T-helper 2 cell (primary cell): Measurements from ENCODE around the gene TRRAP.

ENCODE experiments used
- DNase-seq, 5 experiments: peaks; one replicate each; pipeline versions ENCODE4 v3.0.0 to v3.0.0-alpha.2; 2012 to 2022

TRRAP gene

DNA sequence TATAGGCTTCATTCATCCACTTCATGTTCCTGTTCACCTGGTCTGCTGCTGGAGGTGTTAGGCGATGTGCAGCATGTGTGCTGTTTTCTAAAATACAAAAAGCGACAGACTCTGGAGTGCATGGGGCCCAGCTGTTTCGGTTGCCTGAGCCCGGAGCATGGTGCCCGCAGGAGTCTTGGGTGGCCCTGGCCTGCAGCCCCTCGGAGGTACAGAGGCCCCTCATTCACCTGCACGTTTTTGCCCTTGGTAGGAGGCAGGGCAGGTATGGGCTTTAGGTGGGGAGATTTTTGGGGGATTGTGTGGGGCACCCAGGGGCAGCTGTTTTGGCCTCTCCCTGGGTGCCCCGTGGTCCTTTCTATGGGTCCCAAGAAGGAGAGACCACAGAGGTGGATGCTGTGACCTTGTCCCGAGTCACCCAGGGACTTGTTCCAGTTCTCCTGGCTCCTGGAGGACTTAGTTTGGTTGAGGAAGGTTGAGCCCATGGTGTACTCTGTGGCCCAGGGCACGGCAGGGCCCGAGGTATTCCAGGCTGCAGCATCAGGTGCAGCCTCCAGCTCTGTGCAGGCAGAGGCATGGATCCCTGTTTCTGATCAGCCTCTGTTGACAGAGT, 130.7 kb downstream of the TRRAP start:
- no peak for DNase-seq

GRCh38 chr7:99010281-99010680, 131.9 kb downstream of the TRRAP start:
- DNase-seq: no peak

GRCh38 chr7:99011341-99011705, 133.0 kb downstream of the TRRAP start:
- no peak for DNase-seq

DNA sequence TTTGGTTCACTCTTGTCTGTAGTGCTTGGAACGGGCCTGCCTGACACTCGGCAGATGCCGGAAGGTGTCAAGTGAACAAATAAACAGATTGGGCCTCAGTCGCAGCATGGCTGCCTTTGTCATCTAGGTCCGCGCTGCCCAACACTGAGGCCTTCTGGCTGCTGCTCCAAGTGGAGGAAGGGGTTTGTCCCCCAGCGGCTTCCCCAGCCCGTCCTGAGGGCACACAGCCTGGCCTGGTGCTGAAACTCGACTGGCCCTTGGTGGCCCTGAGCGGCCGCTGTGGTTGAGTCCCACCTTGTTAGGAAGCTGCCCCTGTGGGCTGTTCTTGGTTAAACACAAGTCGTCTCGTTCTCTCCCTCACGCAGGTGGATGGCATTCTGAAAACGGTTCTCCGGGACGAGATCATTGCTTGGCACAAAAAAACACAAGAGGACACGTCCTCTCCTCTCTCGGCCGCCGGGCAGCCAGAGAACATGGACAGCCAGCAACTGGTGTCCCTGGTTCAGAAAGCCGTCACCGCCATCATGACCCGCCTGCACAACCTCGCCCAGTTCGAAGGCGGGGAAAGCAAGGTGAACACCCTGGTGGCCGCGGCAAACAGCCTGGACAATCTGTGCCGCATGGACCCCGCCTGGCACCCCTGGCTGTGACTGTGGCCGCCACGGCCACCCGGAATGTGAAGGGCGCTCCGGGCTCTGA, 133.5 kb downstream of the TRRAP start:
- no peak for DNase-seq

DNA sequence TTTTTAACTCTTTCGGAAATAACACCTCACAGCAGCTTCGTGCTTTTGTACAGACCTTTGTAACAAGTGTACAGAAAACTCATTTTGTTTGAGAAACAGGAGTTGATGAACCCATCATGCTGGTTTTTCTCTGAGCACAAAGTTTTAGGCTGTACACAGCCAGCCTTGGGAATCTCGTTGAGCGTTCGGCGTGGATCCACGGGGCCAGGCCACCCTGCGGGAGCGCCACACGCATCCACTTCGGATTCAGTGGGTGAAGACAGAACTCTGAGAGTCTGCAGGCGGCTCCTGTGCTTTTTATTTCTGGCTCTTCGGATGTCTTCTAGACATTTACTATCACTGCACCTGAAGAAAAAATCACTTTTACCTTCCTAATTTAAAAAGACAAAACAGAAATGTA, 134.4 kb downstream of the TRRAP start:
- no peak for DNase-seq

DNA sequence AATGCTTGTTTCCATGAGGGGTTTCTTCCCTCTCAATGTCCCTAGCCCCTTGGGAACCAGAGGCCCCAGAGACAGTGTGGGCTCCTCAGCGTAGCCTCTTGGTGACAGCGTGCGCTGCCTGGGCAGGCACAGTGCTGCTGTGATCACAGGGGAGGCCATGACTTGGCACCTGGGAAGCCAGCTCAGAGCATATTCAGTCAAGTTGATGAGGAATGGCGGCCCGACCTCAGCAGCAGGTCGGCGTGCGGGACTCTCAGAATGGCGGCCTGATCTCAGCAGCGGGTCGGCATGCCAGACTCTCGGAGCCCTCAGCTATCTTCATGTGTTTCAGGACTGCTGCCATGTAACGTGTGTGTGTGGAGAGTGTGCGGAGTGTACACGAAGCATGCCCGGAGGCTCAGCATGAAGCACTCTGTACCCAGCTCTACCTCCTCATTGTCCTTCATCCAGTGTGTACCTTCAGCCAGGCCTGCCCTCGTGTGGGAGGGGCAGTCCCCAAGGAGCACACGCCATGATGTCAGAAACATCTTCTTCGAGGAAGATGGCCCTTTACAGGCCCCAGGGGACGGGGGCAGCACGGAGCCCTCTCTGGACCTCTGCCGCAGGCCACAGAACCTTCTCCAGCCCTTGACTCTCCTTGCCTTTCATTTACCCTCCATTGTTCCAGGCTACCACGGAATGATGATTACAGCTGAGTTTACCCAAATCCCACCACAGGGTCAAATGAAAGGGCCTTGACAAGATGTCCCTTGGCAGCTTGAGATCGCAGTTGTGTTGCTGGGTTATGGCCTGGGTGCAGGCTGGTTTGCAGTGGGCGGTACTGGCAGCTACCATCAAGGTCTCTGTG, 135.2 kb downstream of the TRRAP start:
- no peak for DNase-seq

DNA sequence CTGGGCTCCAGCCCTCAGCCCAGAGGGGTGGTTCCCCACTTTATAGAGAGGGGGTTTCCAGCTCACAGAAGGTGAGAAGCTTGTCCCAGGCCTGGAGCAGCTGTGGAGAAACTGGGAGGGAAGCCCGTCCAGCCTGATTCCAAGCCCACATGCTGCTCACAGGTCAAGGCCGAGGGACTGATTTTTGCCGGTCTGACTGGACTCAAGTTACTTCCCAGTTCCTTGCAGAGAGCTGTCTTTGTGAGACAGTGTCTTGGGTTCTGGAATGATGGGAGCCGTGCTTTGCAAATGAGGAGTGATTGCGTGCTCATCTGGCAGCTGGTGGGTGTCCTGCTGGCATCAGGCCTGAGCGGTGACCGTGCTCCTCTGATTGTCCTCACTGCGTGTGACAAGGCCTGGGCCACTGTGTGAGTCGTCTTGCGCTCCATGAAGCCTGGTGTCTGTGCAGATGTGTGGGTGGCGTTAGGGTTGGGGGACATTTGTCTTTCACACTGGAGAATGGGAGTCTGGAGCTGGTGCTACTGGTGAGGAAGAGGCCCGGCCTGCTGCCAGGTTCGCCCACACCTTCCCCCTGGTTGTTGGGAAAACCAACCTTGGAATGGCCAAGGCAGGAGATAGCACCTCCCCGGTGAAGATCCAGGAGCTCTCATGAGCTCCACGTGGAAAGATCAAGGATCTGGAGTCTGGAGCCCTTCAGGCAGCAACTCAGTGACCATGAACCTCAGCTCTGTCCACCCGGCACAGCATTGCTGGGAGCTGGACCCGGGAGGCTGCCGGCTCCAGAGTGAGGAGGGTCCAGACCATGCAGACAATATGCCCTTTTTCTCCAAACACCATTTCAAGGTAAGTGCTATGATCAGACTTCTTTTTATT, 136.0 kb downstream of the TRRAP start:
- DNase-seq: no peak

DNA sequence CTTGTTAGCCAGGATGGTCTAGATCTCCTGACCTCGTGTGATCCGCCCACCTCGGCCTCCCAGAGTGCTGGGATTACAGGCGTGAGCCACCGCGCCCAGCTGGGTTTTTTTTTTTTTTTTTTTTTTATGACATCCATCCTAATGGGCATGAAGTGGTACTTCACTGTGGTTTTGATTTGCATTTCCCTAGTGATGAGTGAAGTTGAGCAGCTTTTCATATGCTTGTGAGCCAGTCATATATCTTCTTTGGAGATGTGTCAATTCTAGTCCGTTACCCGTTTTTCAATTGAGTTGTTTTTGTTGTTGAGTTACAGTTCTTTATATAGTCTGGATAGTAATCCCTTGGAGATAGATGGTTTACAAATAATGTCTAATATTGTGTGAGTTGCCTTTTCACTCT, 137.9 kb downstream of the TRRAP start:
- DNase-seq: peak in 1 of 5 experiments; percentile 12

DNA sequence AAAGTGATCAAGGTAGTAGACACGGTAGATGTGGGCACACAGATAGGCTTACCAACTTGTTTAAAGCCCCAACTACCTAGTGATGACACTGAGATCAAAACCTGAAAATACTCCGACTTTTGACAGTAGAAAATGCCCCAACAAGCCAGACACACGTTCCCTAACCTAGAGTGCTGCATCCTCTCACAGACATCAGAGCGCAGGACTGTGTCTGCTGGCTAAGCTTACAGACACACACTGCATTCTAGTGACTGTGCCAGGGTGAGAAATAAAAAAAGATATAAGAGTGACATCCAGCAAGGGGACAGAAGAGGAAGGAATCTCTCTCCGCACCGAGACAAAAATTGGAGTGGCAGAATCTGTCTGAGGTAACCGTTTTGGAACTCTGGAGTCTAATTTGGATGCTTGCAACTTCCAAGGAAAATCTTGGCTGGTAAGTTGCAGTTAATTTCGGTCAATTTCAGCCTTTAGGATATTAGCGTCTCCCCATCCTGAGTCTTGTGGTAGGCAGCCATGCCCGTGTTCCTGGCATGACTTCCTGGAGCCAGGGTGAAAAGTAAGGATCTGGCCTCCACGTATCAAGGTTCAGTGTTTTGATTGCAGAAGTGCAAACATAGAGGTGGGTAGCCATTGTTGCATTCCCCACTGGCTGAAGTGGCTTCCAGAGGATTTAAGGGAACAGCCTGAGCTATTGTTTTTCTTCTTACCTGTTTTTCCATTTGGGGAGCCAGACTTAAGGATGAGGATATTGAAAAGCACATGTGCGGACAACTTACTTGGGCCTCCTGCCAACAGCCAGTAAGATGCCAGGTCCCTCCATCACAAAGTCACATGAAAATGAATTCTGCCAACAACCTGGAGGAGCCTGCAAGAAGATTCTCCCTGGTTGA, 141.4 kb downstream of the TRRAP start:
- no peak for DNase-seq

DNA sequence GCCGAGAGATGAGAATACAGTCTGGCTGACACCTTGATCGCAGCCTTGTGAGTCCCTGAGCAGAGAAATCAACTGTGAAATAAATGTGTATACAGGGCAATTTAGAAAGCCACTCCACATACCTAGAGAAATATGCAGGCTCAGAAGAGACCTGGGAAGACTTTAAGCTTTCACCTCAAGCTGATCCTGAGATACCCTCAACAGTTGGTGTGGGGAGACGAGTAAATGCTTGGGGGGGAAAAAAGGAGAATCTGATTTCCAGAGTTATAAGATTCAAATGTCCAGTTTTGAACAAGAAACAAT, 142.0 kb downstream of the TRRAP start:
- no peak for DNase-seq

GRCh38 chr7:99021941-99022560, 143.7 kb downstream of the TRRAP start:
- DNase-seq: no peak

DNA sequence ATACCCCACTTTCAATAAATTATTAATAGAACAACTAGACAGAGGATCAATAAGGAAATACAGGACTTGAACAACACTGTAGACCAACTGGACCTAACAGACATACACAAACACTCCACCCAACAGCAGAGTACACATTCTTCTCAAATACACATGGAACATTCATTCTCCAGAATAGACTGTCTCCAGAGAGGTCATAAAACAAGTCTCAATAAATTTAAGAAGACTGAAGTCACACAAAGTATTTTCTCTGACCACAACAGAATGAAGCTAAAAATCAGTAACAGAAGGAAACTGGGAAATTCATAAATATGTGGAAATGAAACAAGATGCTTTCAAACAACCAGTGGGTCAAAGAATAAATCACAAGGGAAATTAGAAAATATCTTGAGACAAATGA, 145.7 kb downstream of the TRRAP start:
- DNase-seq: no peak

- no peak for DNase-seq
Measured at GRCh38 chr7:99027241-99027640, 148.9 kb downstream of the TRRAP start.

GRCh38 chr7:99027841-99028240, 149.5 kb downstream of the TRRAP start:
- DNase-seq: no peak

- no peak for DNase-seq
Measured at GRCh38 chr7:99028261-99028973, 150.1 kb downstream of the TRRAP start.

DNA sequence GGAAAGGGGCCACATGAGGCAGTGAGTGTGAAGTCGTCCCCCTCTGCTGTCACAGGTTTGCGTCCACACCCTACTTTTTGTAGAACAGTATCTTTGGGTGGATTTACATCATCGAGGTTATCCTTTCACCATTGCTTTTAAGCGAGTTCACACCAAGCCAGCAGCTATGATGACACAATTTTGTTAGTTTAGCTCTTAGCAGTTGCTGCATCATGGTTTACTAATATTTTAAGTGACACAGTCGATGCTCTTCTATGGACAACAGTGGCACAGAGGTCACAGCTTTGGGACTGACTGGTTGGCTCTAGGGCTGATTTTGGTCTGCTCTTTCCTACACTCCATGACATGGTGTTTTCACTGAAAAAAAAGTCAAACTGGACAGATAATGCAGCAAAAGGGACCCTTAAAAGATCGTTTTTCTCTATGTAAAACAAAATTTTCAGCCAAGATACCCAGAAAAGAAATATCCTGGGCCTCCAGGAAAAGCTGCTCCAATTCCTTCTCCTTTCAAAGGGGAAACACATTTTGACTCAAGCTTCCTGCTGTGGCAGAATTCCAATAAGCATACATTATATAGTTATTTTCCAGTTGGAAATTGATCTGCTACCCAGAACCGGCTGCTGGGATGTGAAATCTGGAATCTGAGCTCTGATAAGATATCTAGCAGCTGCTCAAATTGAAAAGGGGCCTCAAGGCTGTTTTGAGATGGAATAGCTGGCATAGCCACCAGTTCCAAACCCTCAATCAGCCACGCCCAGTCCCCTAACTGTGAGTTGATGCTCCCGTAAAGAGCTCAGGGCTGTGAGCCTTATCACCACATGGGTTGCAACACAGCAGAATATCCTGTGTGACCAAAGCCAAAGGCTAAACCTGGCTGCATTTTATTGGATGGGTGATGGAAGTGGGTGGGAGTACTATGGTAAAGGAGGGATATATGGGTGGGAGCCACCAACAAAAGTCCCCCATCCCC, 151.4 kb downstream of the TRRAP start:
- no peak for DNase-seq

DNA sequence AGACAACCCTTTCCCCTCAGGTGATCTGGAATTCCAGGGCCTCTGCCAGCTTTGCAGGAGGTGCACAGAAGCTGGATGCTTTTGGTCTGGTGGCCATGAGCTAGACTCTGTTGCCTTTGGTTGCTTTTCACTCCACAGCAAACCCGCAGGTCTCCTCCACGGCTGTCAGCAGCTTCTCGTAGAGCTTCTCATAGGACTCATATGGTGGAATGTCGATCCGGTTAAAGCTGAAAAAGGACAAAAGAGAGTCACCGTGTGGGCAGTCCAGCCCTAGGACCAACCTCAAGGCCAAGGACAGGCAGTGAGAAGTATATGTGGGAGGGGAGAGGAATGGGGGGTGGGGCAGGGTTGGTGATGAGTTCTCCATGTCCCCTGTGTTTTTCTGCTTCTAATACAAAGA, 152.1 kb downstream of the TRRAP start:
- DNase-seq: no peak

- no peak for DNase-seq
Measured at GRCh38 chr7:99030951-99031350, 152.6 kb downstream of the TRRAP start.

DNA sequence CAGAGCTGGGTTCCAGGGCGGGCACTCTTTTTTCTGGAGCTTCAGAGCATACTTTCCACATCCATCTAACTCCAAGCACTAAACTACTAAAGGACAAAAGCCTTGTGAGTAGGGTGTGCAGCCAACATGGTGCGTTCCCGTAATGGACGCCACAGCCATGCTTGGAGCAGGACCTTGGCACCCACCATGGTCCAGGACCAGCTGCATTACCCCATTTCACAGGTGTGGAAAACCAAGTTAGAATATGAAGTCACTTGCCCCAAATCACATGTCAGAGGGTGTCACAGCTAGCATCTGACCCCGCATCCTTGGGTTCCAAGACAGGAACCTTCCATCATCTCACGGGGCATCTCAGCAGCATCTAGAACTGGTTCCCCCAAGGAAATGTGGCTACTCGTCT, 153.2 kb downstream of the TRRAP start:
- no peak for DNase-seq

- no peak for DNase-seq
Measured at GRCh38 chr7:99032928-99033327, 154.6 kb downstream of the TRRAP start.
